SK-N-SH treated with all-trans-retinoic acid at 6 μM for 48 hours (cell line): ENCODE data around the gene RNF166.

Experiments
- CSDC2 ChIP-seq: fragments of 250-450 bp; sonication (Bioruptor Pico); IDR thresholded peaks from 2 replicates; pipeline ENCODE4 v1.5.0; 2020; ENCODE audit warnings: mild to moderate bottlenecking, moderate library complexity
- CSRNP3 ChIP-seq: fragments of 250-450 bp; sonication (Bioruptor Pico); IDR thresholded peaks from 2 replicates; pipeline ENCODE4 v1.5.1; 2021; ENCODE audit warnings: mild to moderate bottlenecking, moderate library complexity
- PATZ1 ChIP-seq: fragments of 250-450 bp; sonication (Bioruptor Pico); IDR thresholded peaks from 2 replicates; pipeline ENCODE4 v1.8.0; 2020; ENCODE audit warnings: mild to moderate bottlenecking, moderate library complexity, borderline replicate concordance
- PPARA ChIP-seq: fragments of 250-450 bp; sonication (Bioruptor Pico); IDR thresholded peaks from 2 replicates; pipeline ENCODE4 v1.5.0; 2020; ENCODE audit warnings: mild to moderate bottlenecking, borderline replicate concordance
- TOX ChIP-seq: fragments of 250-450 bp; sonication (Bioruptor Pico); IDR thresholded peaks from 2 replicates; pipeline ENCODE4 v1.8.0; 2021; ENCODE audit warnings: mild to moderate bottlenecking, moderate library complexity, borderline replicate concordance
- TSHZ2 ChIP-seq: fragments of 250-450 bp; sonication (Bioruptor Pico); IDR thresholded peaks from 2 replicates; pipeline ENCODE4 v1.5.0; 2020; ENCODE audit warnings: mild to moderate bottlenecking, moderate library complexity
- ZC3H10 ChIP-seq: fragments of 250-450 bp; sonication (Bioruptor Pico); IDR thresholded peaks from 2 replicates; pipeline ENCODE4 v1.5.1; 2021; ENCODE audit warnings: mild to moderate bottlenecking, moderate library complexity
- ZFP3 ChIP-seq: fragments of 250-450 bp; sonication (Bioruptor Pico); IDR thresholded peaks from 2 replicates; pipeline ENCODE4 v1.5.0; 2020; ENCODE audit warnings: mild to moderate bottlenecking, moderate library complexity
- ZFP30 ChIP-seq: fragments of 450-650 bp; formaldehyde crosslinking; IDR thresholded peaks from 2 replicates; pipeline ENCODE4 v1.5.0; 2022; ENCODE audit warnings: mild to moderate bottlenecking, moderate library complexity
- ZNF565 ChIP-seq: fragments of 450-650 bp; formaldehyde crosslinking; conservative IDR thresholded peaks from 2 replicates; pipeline ENCODE4 v1.5.0; 2020; ENCODE audit warnings: low read depth, mild to moderate bottlenecking, moderate library complexity
- ZNF70 ChIP-seq: fragments of 450-650 bp; formaldehyde crosslinking; IDR thresholded peaks from 2 replicates; pipeline ENCODE4 v1.5.0; 2020; ENCODE audit warnings: mild to moderate bottlenecking, moderate library complexity

GRCh38 chr16:88713568-88714419 lies 7.6 kb upstream of the RNF166 start:
- no peak for TF ChIP-seq ZFP30 (CRISPR knock-in tag)
- TF ChIP-seq PATZ1 (CRISPR knock-in tag): no peak
- no peak for TF ChIP-seq ZC3H10 (CRISPR knock-in tag)
- TF ChIP-seq ZNF565 (CRISPR knock-in tag): no peak
- TF ChIP-seq ZNF70: no peak
- no peak for TF ChIP-seq TOX (CRISPR knock-in tag)
- no peak for TF ChIP-seq ZFP3 (CRISPR knock-in tag)
- no peak for TF ChIP-seq CSRNP3 (CRISPR knock-in tag)
- TF ChIP-seq TSHZ2 (CRISPR knock-in tag): no peak
- no peak for TF ChIP-seq CSDC2 (CRISPR knock-in tag)
- no peak for TF ChIP-seq PPARA (CRISPR knock-in tag)
